DMS153 treated with DMSO at 0.1 percent for 48 hours (cell line): ENCODE results near the gene YIPF7.

Experiments
- DNase-seq: peaks from one replicate; lab custom pipeline; 2025; ENCODE audit not compliant: unreplicated experiment; lab: John Stamatoyannopoulos, UW

YIPF7 gene

DNA sequence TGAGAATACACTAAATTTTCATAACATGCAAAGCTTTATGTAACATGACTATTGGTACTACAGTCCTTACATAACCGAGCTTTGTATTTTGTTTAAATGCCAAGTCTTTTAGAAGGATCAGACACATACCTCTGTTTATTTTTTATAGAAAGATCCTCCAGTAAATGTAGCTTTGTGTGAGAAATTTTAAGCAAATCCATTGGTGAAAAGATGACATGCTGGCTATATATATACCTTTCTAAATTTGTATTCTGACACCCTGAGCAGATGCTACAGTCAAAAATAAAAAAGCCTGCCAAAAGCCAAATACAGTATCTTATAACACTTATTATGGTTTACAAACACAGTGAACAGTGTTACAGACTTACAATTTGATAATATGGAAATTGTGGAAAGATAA is at the start of gene YIPF7:
TSS of gene YIPF7 (minus strand) at position 201 of the 400 bp plus-strand sequence. CDS start 1,525 bp downstream, outside the sequence.
- no peak for DNase-seq

DNA sequence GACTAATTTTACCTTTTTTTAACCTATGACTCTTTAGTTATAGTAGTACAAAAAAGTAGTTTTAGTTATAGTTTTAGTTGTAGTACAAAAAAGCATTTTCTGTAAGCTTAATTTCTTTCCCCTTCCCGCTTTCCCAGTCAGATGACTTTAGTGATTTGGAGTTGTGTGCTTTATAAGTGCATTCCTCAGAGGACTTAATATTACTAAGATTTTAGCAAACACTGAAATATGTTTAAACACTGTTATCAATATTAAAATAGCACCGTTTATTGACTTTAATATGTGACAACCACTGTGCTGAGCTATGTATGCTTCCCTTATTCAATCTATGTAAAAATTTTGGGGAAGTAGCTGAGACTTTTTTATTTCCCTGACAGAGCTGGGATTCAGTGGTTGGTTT is 49.6 kb upstream of the YIPF7 start:
- no peak for DNase-seq

DNA sequence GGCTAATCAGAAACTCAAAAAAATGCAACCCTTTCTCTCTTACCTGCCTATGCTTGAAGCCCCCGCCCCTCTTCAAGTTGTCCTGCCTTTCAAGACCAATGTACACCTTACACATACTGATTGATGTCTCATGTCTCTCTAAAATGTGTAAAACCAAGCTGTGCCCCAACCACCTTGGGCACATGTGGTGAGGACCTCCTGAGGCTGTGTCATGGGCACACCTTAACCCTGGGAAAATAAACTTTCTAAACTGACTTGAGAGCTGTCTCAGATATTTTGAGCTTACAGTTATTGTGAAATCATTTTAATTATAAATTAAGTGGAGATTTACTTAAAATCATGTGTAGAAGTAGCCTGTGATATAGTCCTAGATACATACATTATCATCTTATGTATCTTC is 49.0 kb upstream of the YIPF7 start:
- no peak for DNase-seq

DNA sequence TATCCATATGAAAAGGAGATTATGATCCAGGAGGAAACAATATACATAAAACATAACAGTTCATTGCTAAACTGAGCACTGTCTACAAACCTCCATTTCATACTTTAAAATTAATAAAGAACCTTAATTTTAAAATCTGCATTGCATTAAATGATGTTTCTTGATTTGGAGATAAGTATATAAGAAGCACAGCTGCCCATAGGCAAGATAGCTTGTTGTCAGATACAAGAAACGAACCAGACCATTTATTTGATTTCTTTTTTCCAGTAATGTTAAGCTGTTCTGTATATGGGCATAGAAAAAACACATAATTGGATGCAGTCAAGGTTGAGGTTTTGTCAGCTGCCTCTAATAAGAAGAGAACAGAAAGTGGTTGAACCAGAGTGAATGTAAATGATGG is 33.2 kb upstream of the YIPF7 start:
- DNase-seq, result no peak

DNA sequence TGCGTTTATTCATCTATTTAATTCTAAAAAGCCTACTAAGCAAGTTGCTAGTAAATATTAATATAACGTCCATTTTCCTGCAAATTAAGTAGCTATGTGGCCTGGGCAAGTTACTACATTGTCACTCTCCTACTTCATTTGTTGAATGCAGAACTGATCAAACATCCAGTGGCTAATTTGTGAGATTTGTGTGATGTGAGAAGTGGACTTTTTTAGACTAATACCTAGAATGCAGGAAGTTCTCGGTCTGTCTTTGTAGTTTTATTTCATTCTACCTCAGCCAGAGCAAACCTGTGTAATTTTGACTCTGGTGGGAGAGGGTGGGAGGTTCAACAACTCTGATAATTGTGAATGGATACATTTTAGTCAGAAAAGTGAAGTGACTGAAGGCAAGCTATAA is 27.6 kb upstream of the YIPF7 start:
- no peak for DNase-seq

DNA sequence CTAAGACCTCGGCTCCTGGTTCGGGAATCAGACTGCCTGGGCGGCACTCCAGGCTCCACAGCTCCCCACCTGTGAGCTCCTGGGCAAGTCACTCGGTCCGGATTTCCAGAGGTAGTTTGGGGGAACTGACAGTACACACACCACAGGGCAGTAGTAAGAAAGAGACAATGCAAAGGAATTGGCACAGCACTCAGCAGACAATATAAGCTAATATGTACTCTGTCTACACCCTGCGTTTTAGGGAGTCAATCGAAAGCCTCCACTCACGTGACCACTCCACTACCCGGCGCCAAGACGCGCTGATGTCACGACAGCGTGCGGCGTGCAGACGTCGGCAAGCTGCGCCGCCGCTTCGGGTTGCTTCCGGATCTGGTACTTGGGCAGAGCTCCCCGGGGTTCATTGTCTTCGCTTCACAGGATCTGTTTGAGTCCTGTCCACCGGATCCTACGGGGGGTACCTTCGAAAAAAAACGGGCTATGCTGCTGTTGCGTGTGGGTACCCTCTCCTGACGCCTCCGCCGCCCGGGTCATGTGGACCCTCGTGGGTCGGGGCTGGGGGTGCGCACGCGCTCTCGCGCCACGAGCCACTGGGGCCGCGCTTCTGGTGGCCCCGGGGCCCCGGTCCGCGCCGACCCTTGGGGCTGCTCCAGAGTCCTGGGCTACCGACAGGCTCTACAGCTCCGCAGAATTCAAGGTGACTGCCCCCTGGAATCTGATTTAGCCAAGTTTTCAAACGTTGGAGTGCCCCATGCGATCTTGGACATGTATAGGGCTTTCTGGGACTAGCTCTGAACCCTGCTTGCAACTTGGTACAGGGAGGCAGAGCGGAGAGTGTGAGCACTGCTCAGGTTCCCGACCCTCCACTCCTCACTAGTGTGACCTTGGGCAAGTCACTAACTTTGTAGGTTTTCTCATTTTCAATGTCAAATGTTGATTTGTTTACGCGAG is 26.9 kb upstream of the YIPF7 start, which contains the start of gene GUF1:
TSS of gene GUF1 (plus strand) at position 327 of the 948 bp plus-strand sequence. CDS start at position 530, 203 bp downstream.
- peak; percentile 16 for DNase-seq

DNA sequence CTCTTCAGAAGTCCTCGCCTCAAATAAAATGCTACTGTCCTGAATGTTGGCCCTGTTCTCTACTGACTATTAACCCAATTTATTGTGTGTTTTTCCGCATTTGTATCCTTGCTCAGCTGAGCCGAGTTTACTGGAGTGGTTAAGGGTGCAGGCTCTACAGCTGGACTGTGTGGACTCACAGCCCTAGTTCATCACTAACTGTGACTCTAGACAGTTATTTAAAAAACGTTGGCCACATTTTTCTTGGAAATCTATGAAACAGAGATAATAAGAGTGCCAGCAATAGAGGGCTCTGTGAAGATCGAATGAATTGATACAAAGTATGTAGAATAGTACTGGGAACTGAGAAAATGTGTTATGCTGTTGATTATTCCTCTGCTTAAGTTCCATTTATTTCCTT is 23.9 kb upstream of the YIPF7 start:
- no peak for DNase-seq

DNA sequence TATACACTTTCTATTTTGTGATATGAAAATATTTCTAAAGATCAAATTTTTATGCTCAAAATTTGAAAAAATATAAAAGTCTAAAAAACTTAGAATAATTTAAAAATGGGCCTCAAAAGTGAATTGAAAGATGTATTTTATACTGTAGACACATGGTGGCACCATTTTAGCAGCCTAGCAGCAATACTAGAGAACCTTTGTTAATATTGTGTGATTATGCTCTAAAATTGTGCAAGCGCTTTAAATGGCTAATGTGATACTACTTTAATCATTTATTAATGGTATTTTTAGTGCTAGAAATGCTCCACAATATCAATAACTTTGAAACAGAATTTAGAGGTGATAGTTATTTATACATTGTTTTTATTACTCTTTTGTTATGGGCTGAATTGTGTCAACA is 23.0 kb upstream of the YIPF7 start:
- no peak for DNase-seq

DNA sequence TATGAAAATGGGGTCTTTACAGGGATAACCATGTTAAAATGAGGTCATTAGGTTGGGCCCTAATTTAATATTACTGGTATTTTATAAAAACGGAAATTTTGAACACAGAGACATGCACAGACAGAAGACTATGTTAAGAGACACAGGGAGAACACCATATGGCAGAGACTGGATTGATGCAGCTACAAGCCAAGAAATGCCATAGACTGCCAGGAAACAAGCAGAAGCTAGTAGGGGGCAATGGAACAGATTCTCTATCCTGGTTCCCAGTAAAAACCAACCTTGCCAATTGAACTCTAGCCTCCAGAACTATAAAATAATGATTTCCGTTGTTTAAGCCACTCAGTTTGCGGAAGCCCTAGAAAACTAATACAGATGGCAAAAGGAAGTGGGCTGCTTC is 20.2 kb upstream of the YIPF7 start:
- no peak for DNase-seq

DNA sequence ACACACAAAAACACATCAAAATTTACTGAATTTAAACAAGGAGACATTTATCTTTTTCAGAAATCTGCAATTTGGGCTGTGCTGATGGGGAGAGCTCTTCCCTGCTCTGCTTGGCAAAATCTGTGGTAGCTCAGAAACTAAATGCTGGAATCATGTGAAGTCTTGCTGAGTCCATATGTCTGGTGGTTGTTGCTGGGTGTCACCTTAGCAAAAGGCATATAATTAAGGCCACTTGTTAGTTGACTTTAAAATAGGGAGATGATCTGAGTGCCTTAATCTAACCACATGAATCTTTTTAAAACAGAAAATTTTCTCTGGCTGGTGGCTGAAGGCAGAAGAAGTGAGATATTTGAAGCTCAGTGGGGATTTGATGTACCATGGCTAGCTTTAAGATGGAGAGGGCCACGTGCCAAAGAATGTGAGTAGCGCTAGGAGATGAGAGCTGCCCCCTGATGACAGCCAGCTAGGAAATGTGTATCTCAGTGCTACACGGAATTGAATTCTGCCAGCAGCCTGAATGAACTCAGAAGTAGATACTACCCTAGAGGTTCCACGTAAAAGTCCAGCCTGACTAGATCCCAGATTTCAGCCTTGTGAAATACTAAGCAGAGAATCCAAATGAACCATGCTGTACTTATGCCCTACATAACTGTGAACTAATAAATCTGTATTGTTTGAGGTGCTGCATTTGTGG is 19.2 kb upstream of the YIPF7 start:
- no peak for DNase-seq

DNA sequence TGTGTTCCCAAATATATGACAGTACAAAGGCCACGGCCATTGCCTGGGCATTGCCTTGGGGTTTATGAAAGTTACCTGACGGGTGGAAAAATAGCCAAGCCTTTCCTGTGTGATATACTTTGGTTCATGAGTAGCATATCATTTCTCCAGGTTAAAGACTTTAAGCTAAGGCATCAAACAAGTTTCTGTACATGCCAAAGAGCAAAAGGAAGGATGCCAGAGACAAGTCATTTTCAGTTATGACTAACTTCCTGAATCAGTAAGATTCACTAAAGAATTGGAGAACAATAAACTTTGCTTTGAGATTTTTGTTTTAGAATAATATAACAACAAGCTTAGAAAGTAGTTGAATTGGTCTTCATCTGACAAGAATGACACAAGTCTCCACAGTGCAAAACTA is 17.1 kb upstream of the YIPF7 start:
- DNase-seq, result no peak

DNA sequence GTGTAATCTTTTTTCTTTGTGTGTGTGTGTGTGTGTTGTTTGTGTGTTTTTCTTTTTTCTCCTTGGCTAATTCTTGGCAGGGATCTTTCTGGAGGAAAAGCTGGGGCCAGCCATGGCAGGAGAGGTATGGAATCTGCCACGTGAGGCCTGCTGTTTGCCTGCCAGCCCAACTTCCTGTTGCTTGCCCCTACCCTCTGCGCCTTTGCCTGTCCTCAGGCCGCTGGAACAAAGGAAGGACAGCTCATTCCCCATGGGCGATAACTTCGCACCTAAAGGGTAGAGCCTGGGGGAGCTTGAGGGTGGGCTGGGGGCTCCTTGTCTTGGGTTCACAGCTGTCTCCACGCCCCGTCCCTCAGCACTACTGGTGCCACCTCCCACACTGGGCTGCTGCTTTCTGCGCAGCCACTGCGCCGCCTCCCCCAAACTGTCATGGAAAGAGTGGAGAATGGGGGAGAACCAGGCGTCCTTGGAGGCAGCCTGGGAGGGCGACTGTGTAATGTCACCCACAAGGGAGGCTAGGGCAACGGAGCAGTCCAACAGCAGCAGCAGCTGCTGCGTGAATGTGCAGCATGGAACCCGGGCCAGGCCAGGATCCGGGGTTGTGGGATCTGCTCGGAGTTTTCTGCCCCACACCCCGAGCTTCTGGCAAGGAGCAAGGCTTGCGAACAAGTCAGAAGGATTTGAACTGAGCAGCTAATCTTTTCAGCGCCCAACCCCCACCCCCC is 12.3 kb upstream of the YIPF7 start:
- no peak for DNase-seq

DNA sequence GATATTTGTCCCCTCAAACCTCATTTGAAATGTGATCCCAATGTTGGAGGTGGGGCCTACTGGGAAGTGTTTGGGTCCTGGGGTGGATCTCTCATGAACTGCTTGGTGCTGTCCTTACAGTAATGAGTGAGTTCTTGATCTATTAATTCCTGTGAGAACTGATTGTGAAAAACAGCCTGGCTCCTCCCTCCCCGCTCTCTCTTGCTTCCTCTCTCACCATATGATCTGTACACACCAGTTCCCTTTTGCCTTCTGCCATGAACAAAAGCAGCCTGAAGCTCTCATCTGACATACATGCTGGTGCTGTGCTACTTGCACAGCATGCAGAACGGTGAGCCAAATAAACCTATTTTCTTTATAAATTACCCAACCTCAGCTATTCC is 11.2 kb upstream of the YIPF7 start:
- DNase-seq, result no peak

DNA sequence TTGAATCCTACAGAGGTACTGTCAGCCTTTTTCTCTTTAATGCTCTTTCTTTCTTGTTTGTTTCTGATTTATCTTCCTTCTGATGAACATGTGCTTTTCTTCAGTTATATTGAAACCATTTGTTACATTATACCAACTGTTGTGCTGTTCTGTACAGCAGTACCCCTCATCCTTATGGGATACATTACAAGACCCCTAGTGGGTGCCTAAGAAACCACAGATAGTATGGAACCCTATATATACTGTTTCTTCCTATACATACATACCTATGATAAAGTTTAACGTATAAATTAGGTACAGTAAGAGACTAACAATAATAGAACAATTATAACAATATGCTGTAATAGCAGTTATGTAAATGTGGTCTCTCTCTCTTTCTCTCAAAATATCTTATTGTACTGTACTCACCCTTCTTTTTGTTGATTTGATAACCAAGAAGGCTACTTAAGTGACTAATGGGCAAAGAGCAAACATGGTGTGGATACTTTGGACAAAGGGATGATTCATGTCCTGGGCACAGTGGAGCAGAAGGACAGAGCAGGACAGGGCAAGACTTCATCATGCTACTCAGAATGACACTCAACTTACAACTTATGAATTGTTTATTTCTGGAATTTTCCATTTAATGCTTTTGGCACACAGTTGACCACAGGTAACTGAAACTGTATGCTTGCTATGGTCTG is 10.7 kb upstream of the YIPF7 start:
- no peak for DNase-seq

DNA sequence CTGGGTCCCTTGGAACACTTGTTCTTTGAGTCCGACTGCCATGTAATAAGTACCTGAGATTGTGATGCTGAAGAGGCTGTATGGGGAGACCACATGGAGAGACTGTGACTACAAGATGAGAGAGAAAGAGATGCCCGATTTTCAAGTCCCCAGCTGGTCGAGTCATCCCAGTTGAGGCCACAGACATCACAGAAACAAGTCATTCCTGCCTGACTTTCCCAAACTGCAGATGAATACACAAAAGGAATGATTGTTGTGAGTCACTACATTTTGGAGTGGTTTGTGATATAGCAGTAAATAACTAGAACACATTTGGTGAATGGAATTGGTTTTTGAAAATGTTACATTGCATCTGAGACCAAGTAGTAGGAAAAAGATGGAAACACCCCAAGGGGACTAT is 9.0 kb upstream of the YIPF7 start:
- DNase-seq, result no peak

DNA sequence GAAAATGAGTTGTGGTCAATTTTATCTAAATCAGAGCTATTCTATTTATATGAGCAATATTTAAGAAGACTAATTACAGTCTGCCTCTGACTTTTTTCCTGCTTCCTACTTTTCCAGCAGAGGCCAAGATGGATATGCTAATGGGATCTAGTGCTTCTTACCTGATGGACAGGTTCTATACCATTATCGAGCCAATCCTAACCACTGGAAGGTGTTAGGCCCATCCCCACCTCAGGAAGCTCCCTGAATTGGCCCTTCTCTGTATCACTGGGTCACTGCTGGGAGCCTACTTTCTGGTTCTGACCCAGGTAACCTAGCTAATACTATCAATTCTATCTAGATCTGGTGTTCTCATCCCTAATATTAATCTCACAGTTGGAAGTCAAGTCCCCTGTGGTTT is 577 bp upstream of the YIPF7 start:
- DNase-seq, result no peak

DNA sequence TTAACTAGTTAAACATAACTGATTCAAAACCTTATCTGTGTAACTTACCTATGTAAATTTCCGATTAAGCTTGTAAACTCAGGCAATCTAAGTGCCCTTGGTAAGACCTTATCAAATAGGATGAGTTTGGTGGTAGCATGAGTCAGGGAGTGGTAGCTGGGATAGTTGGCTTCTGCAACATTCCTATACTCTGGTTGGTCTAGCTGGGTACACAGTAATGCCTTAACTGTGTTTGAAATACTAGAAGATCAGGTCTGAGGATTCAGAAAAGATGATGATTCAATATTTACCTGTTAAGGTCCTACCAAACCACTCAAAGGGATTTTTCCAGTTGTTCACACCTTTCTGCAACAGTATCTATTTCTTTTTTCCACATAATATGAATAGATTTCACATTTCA is 5.3 kb downstream of the YIPF7 start:
- no peak for DNase-seq

DNA sequence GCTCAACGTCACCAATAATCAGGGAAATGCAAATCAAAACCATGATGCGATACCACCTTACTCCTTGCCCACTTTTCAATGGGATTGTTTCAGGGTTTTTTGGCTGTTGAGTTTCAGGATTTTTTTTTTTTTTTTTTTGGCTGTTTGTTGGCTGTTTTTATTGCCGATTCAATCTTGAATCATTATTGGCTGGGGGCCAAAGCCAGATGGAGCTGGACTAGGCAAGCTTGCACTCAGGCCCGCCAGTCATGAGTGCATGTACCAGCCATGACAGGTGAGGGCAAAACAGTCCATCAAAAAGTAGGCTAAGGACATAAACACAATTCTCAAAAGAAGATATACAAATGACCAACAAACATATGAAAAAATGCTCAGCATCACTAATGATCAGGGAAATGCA is 13.3 kb downstream of the YIPF7 start:
- no peak for DNase-seq

DNA sequence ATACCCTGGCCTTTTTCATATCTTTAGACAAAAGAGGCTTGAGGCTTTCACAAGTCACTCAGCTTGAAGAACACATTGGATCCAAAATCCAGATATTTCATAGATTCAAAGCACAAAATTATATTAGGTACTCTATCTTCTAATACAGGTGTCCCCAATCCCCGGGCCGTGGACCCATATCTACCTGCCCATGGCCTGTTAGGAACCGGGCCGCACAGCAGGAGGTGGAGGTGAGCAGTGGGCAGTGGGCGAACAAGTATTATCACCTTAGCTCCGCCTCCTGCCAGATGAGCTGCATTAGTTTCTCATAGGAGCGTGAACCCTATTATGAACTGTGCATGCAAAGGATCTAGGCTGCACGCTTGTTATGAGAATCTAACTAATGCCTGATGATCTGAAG is 18.7 kb downstream of the YIPF7 start:
- no peak for DNase-seq

DNA sequence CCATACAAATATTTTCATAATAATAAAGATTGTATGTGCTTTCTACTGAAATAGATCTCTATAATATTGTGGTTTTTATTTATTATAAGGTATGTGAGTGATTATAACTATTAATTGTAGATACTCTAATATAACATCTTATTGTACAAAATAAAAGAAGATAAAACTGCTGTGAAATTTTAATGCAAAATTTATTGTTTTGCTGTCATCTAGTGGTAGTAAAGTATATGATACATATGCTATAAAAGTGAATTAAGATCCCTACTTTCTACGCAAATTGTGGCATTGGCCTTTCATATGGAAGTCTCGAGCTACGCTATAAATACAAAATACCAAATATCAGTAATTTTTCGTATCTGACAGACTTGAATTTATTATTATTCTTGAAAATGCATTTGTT is 19.3 kb downstream of the YIPF7 start:
- DNase-seq, result no peak

DNA sequence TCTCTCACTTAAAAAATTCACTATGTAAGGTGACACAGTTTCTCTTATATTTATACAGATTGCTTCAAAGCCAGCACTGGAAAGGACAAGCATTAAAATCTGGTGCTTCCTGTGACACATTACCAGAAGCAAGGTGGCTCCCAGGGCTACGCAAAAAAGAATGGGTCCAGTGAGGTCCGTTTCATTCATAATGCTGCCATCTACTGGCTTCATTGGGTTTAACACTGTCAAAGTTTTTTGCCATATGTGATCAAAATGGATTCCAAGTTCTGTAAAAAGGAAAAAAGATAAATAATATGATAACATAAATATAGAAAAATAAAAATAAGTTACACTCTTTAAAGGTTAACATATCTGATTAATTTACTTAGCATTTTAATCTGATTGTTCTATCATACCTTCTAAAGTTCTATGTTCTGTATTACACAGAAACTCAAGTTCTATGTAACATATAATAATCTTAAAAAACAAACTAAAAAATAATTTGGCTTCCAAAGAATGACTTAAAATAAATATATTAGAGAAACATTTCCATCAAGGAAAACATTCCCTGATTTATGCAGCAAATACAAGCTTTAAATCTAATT is 22.1 kb downstream of the YIPF7 start:
- DNase-seq, result peak; percentile 29
